ENCODE results near the gene RABAC1.

DNA sequence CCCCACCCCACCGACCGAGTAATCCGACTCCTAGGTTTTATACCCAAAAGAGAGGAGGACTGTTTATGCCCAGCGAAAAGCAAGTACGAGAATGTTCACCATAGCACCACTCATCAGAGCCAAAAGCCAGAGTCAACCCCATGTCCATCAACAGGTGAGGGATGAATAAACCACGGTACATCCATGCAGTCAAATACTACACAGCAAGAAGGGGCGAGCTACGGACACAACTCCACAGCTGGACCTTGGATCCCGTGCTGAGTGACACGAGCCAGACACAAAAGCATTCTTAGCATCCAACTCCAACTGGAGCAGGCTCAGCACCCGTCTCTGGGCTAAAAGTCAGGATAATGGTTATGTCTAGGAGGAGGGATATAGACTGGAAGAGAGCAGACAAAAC lies 12.2 kb upstream of the RABAC1 start:
- TF ChIP-seq EZH2 (IDR thresholded peaks at IDR 0.05; ENCODE audit: insufficient read depth, poor library complexity, severe bottlenecking) (no peak), EZH2phosphoT487 (IDR thresholded peaks at IDR 0.05; ENCODE audit: insufficient read depth, low read depth) (no peak)

All from GM23248 (cell line).